Right lobe of liver (tissue), 4 donors: ENCODE results near the gene MRRF.

Experiments
- CTCF ChIP-seq, 4 donors: fragments of 200-600 bp in 3 of 4; fragments of 450-650 bp in 1 of 4; IDR thresholded peaks; one replicate each; pipeline versions ENCODE4 v1.5.1 to v1.8.0; 2016 to 2022; ENCODE audit warnings: antibody characterized with exemption in 4 of 4, mild to moderate bottlenecking in 2 of 4
- POLR2A ChIP-seq: fragments of 450-650 bp; IDR thresholded peaks from one replicate; pipeline ENCODE4 v1.6.1; 2017; ENCODE audit warnings: antibody characterized with exemption, mild to moderate bottlenecking
- donor health status: DM: no; HTN: no; CAD: no.
- donor health status: DM: no; HTN: no; CAD: no.
- donor health status: DM: no; HTN: yes; CAD: no.

DNA sequence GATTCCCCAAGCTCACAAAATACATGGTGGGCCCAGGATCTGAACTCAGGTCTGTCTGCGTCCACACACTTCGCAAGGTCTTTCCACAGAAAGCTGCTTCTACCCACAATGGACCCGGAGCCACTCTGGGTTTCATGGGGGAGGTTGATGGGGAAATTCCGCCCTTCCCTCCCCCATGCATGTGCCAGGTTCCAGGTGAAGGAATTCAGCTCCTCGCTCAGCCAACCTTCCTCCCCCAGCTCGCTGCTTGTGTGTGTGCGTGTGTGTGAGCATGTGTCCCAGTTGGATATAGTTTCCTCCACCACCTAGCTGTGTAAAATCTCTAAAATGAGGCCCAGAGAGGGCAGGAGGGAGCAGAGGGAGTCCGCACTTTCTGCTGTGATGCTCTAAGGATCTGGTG is 107.2 kb downstream of the MRRF start:
- TF ChIP-seq CTCF (IDR thresholded peaks at IDR 0.05) (no peak), POLR2A (no peak)
